GM12892 (cell line): ENCODE results near the gene IL36G.

Experiments used
- POLR2A ChIP-seq: IDR thresholded peaks from 2 replicates; pipeline ENCODE4 v1.6.1; 2011; ENCODE audit warnings: low read depth, low read length, control low read depth
- POLR2AphosphoS5 ChIP-seq: IDR thresholded peaks from 2 replicates; pipeline ENCODE4 v1.6.1; 2011; ENCODE audit warnings: low read depth, low read length, control low read depth
- TAF1 ChIP-seq: IDR thresholded peaks from 2 replicates; pipeline ENCODE4 v1.6.1; 2011; ENCODE audit warnings: low read depth, mild to moderate bottlenecking, control low read depth, low read length, borderline replicate concordance

GRCh38 chr2:112940859-112941625 lies 36.8 kb upstream of the IL36G start:
- no peak for TF ChIP-seq POLR2A
- no peak for TF ChIP-seq POLR2AphosphoS5
- TF ChIP-seq TAF1: no peak
